Superior temporal gyrus (tissue), 1 donor: ENCODE data around the gene MPP7.

Source experiments
- DNase-seq: peaks from one replicate; pipeline ENCODE4 v3.0.0-alpha.2; 2016; ENCODE audit errors: extremely low spot score

The MPP7 gene

GRCh38 chr10:28269842-28270456 lies 32.9 kb downstream of the MPP7 start:
- no peak for DNase-seq

GRCh38 chr10:28266449-28267224 lies 36.2 kb downstream of the MPP7 start:
- no peak for DNase-seq

- no peak for DNase-seq
These were observed 39.6 kb downstream of the MPP7 start for GRCh38 chr10:28263136-28263857.

- no peak for DNase-seq
These were observed 46.1 kb downstream of the MPP7 start for GRCh38 chr10:28256776-28257175.

GRCh38 chr10:28254290-28254985 lies 48.4 kb downstream of the MPP7 start:
- DNase-seq, result no peak

- DNase-seq, result no peak
These were observed 49.6 kb downstream of the MPP7 start for GRCh38 chr10:28253169-28253785.
